Lower leg skin (tissue), 3 donors: Measurements from ENCODE around the gene IQGAP3.

Experiments
- POLR2A ChIP-seq, 2 donors: fragments of 450-650 bp; IDR thresholded peaks; one replicate each; pipeline ENCODE4 v1.6.1; 2016 to 2017; ENCODE audit warnings: antibody characterized with exemption in 2 of 2, mild to moderate bottlenecking in 1 of 2, moderate library complexity in 1 of 2
- TF ChIP-seq, protein P1 (sequence below), 3 donors: fragments of 450-650 bp; IDR thresholded peaks; one replicate each; pipeline ENCODE4 v1.5.1; 2016; ENCODE audit warnings: antibody characterized with exemption in 3 of 3, mild to moderate bottlenecking in 3 of 3, moderate library complexity in 2 of 3

- TF ChIP-seq, protein P1, sequence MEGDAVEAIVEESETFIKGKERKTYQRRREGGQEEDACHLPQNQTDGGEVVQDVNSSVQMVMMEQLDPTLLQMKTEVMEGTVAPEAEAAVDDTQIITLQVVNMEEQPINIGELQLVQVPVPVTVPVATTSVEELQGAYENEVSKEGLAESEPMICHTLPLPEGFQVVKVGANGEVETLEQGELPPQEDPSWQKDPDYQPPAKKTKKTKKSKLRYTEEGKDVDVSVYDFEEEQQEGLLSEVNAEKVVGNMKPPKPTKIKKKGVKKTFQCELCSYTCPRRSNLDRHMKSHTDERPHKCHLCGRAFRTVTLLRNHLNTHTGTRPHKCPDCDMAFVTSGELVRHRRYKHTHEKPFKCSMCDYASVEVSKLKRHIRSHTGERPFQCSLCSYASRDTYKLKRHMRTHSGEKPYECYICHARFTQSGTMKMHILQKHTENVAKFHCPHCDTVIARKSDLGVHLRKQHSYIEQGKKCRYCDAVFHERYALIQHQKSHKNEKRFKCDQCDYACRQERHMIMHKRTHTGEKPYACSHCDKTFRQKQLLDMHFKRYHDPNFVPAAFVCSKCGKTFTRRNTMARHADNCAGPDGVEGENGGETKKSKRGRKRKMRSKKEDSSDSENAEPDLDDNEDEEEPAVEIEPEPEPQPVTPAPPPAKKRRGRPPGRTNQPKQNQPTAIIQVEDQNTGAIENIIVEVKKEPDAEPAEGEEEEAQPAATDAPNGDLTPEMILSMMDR (IDR thresholded peaks at IDR 0.05) = no peak
- TF ChIP-seq POLR2A (IDR thresholded peaks at IDR 0.05) = no peak
Observed at GRCh38 chr1:156492591-156493080, 79.7 kb downstream of the IQGAP3 start.
